Measurements from ENCODE around the gene MYO10. TPM values are rescaled to one million over a fixed set of nuclear protein-coding genes. Genes with fewer than 3 reads are reported as not detected.

The MYO10 gene
- total RNA-seq, 2 experiments from 2014 or later = not detected

DNA sequence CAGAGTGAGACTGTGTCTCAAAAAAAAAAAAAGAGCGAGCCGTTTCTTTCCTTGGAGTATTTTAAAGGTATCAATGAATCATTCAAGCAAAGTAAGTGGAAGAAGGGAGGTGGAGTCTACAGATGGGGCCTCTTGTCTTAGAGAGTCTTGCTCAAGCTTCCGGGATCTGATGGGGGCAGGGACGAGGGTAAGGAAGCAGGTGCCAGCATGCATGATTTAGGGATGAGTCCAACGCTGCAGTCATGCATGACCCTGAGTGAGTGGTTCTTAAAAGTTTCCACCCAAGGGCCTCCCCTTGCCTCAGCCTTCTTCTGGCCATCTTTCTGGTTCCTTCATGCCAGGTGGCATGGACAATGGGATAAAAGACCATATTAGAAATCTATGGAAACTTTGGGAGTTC, 79.6 kb downstream of the MYO10 start:
- Histone ChIP-seq H3K4me1 (ENCODE audit: insufficient read depth, low read length) (no peaks in the 10 kb centered on the region), H3K36me3 (ENCODE audit: insufficient read depth, low read length) (no peaks in the 10 kb centered on the region), H3K27me3 (ENCODE audit: control insufficient read depth in 1 of 2, insufficient read depth in 2 of 2, low read length in 2 of 2) (no peaks in the 10 kb centered on the region), H3K27ac (ENCODE audit: low read depth in 1 of 2, low read length in 2 of 2) (no peak overlapping the region), H3K9me3 (ENCODE audit: control insufficient read depth in 1 of 2, insufficient read depth in 1 of 2, low read length in 2 of 2) (peaks cover 0 to 9% of the 10 kb centered on the region in 2 experiments), H3K4me3 (ENCODE audit: low read length) (no peak overlapping the region)
- TF ChIP-seq, protein P1, sequence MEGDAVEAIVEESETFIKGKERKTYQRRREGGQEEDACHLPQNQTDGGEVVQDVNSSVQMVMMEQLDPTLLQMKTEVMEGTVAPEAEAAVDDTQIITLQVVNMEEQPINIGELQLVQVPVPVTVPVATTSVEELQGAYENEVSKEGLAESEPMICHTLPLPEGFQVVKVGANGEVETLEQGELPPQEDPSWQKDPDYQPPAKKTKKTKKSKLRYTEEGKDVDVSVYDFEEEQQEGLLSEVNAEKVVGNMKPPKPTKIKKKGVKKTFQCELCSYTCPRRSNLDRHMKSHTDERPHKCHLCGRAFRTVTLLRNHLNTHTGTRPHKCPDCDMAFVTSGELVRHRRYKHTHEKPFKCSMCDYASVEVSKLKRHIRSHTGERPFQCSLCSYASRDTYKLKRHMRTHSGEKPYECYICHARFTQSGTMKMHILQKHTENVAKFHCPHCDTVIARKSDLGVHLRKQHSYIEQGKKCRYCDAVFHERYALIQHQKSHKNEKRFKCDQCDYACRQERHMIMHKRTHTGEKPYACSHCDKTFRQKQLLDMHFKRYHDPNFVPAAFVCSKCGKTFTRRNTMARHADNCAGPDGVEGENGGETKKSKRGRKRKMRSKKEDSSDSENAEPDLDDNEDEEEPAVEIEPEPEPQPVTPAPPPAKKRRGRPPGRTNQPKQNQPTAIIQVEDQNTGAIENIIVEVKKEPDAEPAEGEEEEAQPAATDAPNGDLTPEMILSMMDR (IDR thresholded peaks at IDR 0.05) = no peak
- intact Hi-C loops (cut with DNase I, micrococcal nuclease) = no loop called here
- Mint-ChIP-seq H3K27ac (no peak overlapping the region), H3K27me3 (no peaks in the 10 kb centered on the region), H3K4me3 (no peak overlapping the region), H3K4me1 (ENCODE audit: low read depth) (no peaks in the 10 kb centered on the region), H3K36me3 (ENCODE audit: low read depth) (no peaks in the 10 kb centered on the region), H3K9me3 (no peaks in the 10 kb centered on the region)
- no peak for DNase-seq
- POLR2A ChIA-PET = no interaction called here
- CTCF ChIA-PET = no interaction called here
- ATAC-seq (ENCODE audit: poor library complexity) = no peak

DNA sequence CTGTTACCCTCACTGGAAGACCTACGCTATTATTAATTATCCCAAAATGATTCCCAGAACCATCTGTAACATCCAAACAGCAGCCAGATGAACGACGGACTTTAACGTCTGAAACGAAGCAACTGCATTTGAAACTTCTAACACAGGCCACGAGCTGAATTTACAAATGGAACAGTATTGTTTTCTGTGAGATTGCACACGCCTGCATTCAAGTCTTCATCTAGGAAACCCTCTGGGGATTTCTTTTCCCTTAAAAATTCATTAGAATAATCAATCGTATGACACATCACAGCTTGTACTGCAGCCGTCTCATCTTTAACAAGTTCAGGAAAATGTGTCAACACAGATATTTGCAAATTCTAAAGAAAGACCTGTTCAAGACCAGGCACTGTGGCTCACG, 80.2 kb downstream of the MYO10 start:
- Mint-ChIP-seq H3K4me1 (ENCODE audit: low read depth) (no peaks in the 10 kb centered on the region), H3K27ac (no peak overlapping the region), H3K9me3 (no peaks in the 10 kb centered on the region), H3K4me3 (no peak overlapping the region), H3K27me3 (peaks cover 3% of the 10 kb centered on the region), H3K36me3 (ENCODE audit: low read depth) (no peaks in the 10 kb centered on the region)
- Histone ChIP-seq H3K9me3 (ENCODE audit: control insufficient read depth in 1 of 2, insufficient read depth in 1 of 2, low read length in 2 of 2) (peaks cover 0 to 9% of the 10 kb centered on the region in 2 experiments), H3K4me1 (ENCODE audit: insufficient read depth, low read length) (no peaks in the 10 kb centered on the region), H3K4me3 (ENCODE audit: low read length) (no peak overlapping the region), H3K27ac (ENCODE audit: low read depth in 1 of 2, low read length in 2 of 2) (no peak overlapping the region), H3K36me3 (ENCODE audit: insufficient read depth, low read length) (no peaks in the 10 kb centered on the region), H3K27me3 (ENCODE audit: control insufficient read depth in 1 of 2, insufficient read depth in 2 of 2, low read length in 2 of 2) (no peaks in the 10 kb centered on the region)
- intact Hi-C loops (cut with DNase I, micrococcal nuclease) = no loop called here
- CTCF ChIA-PET = no interaction called here
- TF ChIP-seq, protein P1 (IDR thresholded peaks at IDR 0.05) = no peak
- POLR2A ChIA-PET = no interaction called here
- ATAC-seq (ENCODE audit: poor library complexity) (no peak), DNase-seq (no peak)

DNA sequence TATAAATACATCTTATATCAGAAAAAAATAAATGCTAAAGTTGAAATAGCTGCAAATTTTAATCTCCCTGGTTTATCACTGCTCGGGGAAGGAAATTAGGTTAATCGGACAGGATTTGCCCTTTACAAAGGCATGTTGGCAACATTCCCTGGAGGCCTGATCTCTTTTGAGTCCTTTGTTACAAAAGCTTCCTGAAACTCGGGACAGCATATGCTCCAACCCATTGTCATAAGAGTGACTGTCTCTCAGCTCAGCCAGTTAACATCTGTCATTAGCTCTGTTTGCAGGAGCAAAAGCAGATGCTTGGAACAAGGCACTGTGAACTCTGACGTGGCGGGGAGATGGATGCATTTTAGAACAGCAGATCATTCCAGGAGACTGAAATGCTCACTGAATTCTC, 80.6 kb downstream of the MYO10 start:
- Mint-ChIP-seq H3K27me3 (peaks cover 3% of the 10 kb centered on the region), H3K4me1 (ENCODE audit: low read depth) (no peaks in the 10 kb centered on the region), H3K36me3 (ENCODE audit: low read depth) (no peaks in the 10 kb centered on the region), H3K9me3 (no peaks in the 10 kb centered on the region), H3K4me3 (no peak overlapping the region), H3K27ac (no peak overlapping the region)
- no peaks in the 10 kb centered on the region for H3K27me3 ChIP-seq (ENCODE audit: control insufficient read depth in 1 of 2, insufficient read depth in 2 of 2, low read length in 2 of 2)
- no peak for ATAC-seq (ENCODE audit: poor library complexity)
- TF ChIP-seq, protein P1 (IDR thresholded peaks at IDR 0.05) = no peak
- DNase-seq = no peak
- intact Hi-C loops (cut with DNase I, micrococcal nuclease) = no loop called here
- H3K36me3 ChIP-seq (ENCODE audit: insufficient read depth, low read length) = no peaks in the 10 kb centered on the region
- H3K4me1 ChIP-seq (ENCODE audit: insufficient read depth, low read length) = no peaks in the 10 kb centered on the region
- H3K4me3 ChIP-seq (ENCODE audit: low read length) = no peak overlapping the region
- CTCF ChIA-PET = no interaction called here
- H3K9me3 ChIP-seq (ENCODE audit: control insufficient read depth in 1 of 2, insufficient read depth in 1 of 2, low read length in 2 of 2) = peaks cover 0 to 9% of the 10 kb centered on the region in 2 experiments
- H3K27ac ChIP-seq (ENCODE audit: low read depth in 1 of 2, low read length in 2 of 2) = no peak overlapping the region
- POLR2A ChIA-PET = no interaction called here

All from CD4-positive, alpha-beta T cell (primary cell).